BLaER1 (cell line): ENCODE measurements around the gene SPATS2L.

Source experiments
- H3K27ac ChIP-seq: shearing (Covaris generic); formaldehyde crosslinking; 2 replicates; pipeline ENCODE4 v1.8.1; 2022
- H3K27me3 ChIP-seq: shearing (Covaris generic); formaldehyde crosslinking; 2 replicates; pipeline ENCODE4 v1.8.1; 2022
- H3K36me3 ChIP-seq: shearing (Covaris generic); formaldehyde crosslinking; 2 replicates; pipeline ENCODE4 v1.8.1; 2022
- H3K4me1 ChIP-seq: shearing (Covaris generic); formaldehyde crosslinking; 2 replicates; pipeline ENCODE4 v1.8.1; 2022
- H3K4me2 ChIP-seq: shearing (Covaris generic); formaldehyde crosslinking; 2 replicates; pipeline ENCODE4 v1.8.1; 2022
- H3K4me3 ChIP-seq: shearing (Covaris generic); formaldehyde crosslinking; 2 replicates; pipeline ENCODE4 v1.8.1; 2022
- H3K9ac ChIP-seq: shearing (Covaris generic); formaldehyde crosslinking; 2 replicates; pipeline ENCODE4 v1.8.1; 2022
- H3K9me3 ChIP-seq: shearing (Covaris generic); formaldehyde crosslinking; 2 replicates; pipeline ENCODE4 v1.8.1; 2022
- H4K20me1 ChIP-seq: shearing (Covaris generic); formaldehyde crosslinking; 2 replicates; pipeline ENCODE4 v1.8.1; 2022
- Cebpa-rat ChIP-seq: shearing (Covaris generic); IDR thresholded peaks from 2 replicates; pipeline ENCODE4 v1.8.1; 2022

Gene SPATS2L

DNA sequence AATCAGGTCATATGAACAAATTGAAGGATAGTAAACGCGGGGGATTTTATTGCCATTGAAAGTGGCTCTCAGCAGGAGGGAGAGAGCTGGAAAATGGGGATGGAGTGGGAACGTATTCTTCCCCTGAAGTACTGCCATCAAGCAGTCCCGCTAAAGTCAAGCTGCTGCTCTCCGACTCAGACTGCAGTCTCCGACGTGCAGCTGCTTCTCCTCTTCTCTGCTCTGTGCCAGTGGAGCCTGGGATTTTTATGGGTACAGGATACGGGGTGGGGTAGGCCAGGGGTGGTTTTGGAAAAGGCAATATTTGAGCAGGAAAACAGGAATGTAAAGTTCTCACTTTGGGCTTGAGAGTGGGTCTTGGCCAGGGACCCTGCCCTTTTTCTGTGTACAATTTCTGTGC, 170.3 kb downstream of the SPATS2L start:
- H4K20me1 ChIP-seq = no peaks in the 10 kb centered on the region
- no peaks in the 10 kb centered on the region for H3K4me1 ChIP-seq
- H3K4me3 ChIP-seq = no peak overlapping the region
- peaks cover 53% of the 10 kb centered on the region for H3K36me3 ChIP-seq
- H3K4me2 ChIP-seq = no peak overlapping the region
- no peak overlapping the region for H3K27ac ChIP-seq
- no peak for TF ChIP-seq Cebpa-rat
- no peaks in the 10 kb centered on the region for H3K27me3 ChIP-seq
- H3K9me3 ChIP-seq = no peaks in the 10 kb centered on the region
- H3K9ac ChIP-seq = no peak overlapping the region

GRCh38 chr2:200477667-200478131, 171.2 kb downstream of the SPATS2L start:
- Histone ChIP-seq H3K27ac (no peak overlapping the region), H3K36me3 (peaks cover 52% of the 10 kb centered on the region), H3K4me3 (no peak overlapping the region), H3K4me1 (no peaks in the 10 kb centered on the region), H4K20me1 (no peaks in the 10 kb centered on the region), H3K27me3 (no peaks in the 10 kb centered on the region), H3K4me2 (no peak overlapping the region), H3K9me3 (no peaks in the 10 kb centered on the region), H3K9ac (no peak overlapping the region)
- no peak for TF ChIP-seq Cebpa-rat

DNA sequence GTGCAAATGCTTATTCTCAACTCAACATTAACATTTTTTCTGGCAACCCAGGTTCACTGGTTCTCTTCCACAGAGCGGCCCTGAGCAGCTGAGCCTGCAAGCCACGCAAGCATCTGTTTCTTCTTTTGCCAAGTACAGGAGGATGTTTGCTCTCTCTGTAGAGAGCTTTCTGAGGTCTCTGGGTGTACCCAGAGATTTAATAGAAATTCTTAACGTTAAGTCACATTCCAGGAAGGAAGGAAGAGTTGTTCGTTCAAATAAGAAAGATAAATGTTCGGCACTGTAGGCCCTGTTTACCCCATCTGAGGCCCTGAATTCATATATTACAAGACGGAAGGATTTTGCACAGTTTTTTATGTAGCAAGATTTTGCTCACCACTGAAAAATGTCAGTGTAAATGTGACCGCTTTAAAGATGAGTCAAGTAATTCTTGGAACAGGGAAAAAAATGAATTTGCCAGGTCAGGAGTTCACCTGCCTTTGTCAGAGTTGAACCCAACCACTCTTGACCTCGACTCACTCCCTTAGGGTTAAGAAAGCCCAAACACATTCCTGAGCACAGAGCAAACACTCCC, 173.3 kb downstream of the SPATS2L start:
- H3K4me3 ChIP-seq = no peak overlapping the region
- H3K27me3 ChIP-seq = no peaks in the 10 kb centered on the region
- no peak for TF ChIP-seq Cebpa-rat
- 0 out of 2 replicates have a peak, but pooled peaks cover 7% of the 10 kb centered on the region for H3K4me1 ChIP-seq
- H3K4me2 ChIP-seq = no peak overlapping the region
- no peak overlapping the region for H3K9ac ChIP-seq
- H3K9me3 ChIP-seq = no peaks in the 10 kb centered on the region
- no peak overlapping the region for H3K27ac ChIP-seq
- peaks cover 38% of the 10 kb centered on the region for H3K36me3 ChIP-seq
- no peaks in the 10 kb centered on the region for H4K20me1 ChIP-seq

- Histone ChIP-seq H3K9ac (no peak overlapping the region), H3K36me3 (peaks cover 22% of the 10 kb centered on the region), H3K9me3 (no peaks in the 10 kb centered on the region), H3K27me3 (no peaks in the 10 kb centered on the region), H4K20me1 (no peaks in the 10 kb centered on the region), H3K27ac (no peak overlapping the region), H3K4me3 (no peak overlapping the region), H3K4me2 (no peak overlapping the region), H3K4me1 (0 out of 2 replicates have a peak, but pooled peaks cover 17% of the 10 kb centered on the region)
- TF ChIP-seq Cebpa-rat = no peak
Measured at GRCh38 chr2:200482194-200482593, 175.7 kb downstream of the SPATS2L start.

DNA sequence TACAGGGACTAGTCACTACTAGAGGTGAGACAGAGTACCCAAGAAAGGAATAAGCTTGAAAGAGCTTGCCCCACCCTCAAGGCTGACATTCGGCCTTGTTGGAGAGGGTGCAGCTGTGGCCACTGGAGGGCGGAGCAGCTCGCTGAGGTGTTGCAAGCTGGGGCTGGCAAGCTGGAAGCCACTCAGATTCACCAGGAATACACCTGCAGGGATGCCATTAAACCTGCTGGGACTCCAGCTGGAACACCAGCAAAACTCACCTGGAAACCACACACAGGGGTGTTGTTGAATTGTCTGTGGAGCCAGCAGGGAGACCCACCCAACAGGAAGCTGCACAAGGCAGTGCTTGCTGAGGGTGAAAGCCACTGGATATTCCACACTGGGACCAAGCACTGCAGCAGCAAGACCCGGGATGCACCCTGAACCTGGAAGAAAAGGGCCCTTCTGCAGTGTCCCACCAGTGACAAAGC, 177.3 kb downstream of the SPATS2L start:
- Histone ChIP-seq H3K27me3 (no peaks in the 10 kb centered on the region), H3K4me1 (0 out of 2 replicates have a peak, but pooled peaks cover 17% of the 10 kb centered on the region), H3K9me3 (no peaks in the 10 kb centered on the region), H3K36me3 (peaks cover 11% of the 10 kb centered on the region), H3K27ac (no peak overlapping the region), H4K20me1 (no peaks in the 10 kb centered on the region), H3K4me2 (no peak overlapping the region), H3K4me3 (no peak overlapping the region), H3K9ac (no peak overlapping the region)
- TF ChIP-seq Cebpa-rat = no peak

DNA sequence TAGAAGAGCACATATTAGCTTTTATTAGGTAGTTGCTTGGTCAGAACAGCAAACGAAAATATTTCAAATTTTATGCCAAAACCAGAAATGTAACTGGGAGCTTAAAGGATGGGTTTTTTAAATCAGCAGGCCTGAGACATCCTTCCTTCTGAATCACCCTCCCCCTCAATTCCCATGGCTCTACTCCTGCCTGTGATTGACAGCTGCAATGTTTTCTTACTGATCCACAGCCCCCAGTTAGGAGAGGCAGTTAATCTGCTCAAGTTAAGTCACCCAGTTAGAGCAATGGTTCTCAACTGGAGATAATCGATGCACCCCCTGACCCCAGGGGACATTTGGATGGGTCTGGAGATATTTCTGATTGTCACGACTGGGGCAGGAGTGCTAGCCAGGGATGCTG, 178.4 kb downstream of the SPATS2L start:
- Histone ChIP-seq H3K4me2 (no peak overlapping the region), H4K20me1 (no peaks in the 10 kb centered on the region), H3K27ac (no peak overlapping the region), H3K36me3 (peaks cover 6% of the 10 kb centered on the region), H3K4me3 (no peak overlapping the region), H3K9ac (no peak overlapping the region), H3K4me1 (0 out of 2 replicates have a peak, but pooled peaks cover 17% of the 10 kb centered on the region), H3K27me3 (no peaks in the 10 kb centered on the region), H3K9me3 (no peaks in the 10 kb centered on the region)
- no peak for TF ChIP-seq Cebpa-rat

- no peaks in the 10 kb centered on the region for H3K9me3 ChIP-seq
- H3K27me3 ChIP-seq = no peaks in the 10 kb centered on the region
- H3K4me3 ChIP-seq = no peak overlapping the region
- H3K4me1 ChIP-seq = 0 out of 2 replicates have a peak, but pooled peaks cover 17% of the 10 kb centered on the region
- no peak overlapping the region for H3K4me2 ChIP-seq
- H4K20me1 ChIP-seq = no peaks in the 10 kb centered on the region
- TF ChIP-seq Cebpa-rat = no peak
- no peak overlapping the region for H3K9ac ChIP-seq
- peaks cover 22% of the 10 kb centered on the region for H3K36me3 ChIP-seq
- no peak overlapping the region for H3K27ac ChIP-seq
Measured at GRCh38 chr2:200486529-200486928, 180.0 kb downstream of the SPATS2L start.

DNA sequence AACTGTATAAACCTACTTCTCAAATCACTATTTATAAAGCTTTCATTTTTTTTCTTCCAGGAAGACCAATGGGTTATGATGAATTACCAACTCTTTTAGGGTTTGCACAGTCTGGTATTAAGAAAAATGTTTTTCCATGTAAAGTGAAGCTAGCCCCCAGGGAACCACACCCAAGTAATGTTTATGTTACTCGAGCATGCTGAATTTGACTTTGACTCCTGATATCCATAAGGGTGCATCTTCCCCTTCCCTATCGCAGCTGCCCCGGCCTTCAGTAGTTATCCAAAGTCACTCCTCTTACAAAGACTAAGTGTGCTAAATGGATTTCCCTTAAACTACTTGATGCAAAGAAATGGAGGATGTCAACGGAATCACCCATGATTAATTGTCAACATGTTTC, 181.7 kb downstream of the SPATS2L start:
- Histone ChIP-seq H3K9ac (no peak overlapping the region), H4K20me1 (no peaks in the 10 kb centered on the region), H3K27me3 (no peaks in the 10 kb centered on the region), H3K27ac (no peak overlapping the region), H3K4me2 (no peak overlapping the region), H3K36me3 (peaks cover 39% of the 10 kb centered on the region), H3K9me3 (no peaks in the 10 kb centered on the region), H3K4me1 (0 out of 2 replicates have a peak, but pooled peaks cover 17% of the 10 kb centered on the region), H3K4me3 (no peak overlapping the region)
- no peak for TF ChIP-seq Cebpa-rat

DNA sequence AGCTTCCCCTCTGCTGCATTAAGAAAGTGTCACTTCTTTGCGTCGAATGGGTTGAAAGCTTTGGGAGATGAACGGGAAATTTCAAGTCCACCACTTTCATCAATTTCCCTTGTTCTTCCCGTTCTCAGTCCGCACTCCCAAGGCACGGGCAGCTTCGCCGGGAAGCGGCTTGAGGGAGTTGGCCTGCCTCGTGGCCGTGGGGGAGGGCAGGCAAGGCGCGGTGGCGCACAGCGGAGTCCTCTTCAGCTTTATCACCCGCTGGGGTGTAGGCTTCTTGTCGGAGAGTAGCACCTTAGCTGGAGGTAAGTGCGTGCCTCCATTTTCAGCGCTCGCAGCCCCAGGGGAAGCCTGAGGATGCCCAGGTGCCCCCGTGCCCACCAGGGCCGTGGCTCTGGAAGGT, 183.5 kb downstream of the SPATS2L start:
- Histone ChIP-seq H3K4me3 (no peak overlapping the region), H3K4me1 (0 out of 2 replicates have a peak, but pooled peaks cover 10% of the 10 kb centered on the region), H3K27ac (no peak overlapping the region), H4K20me1 (no peaks in the 10 kb centered on the region), H3K36me3 (peaks cover 49% of the 10 kb centered on the region), H3K4me2 (no peak overlapping the region), H3K9ac (no peak overlapping the region), H3K9me3 (no peaks in the 10 kb centered on the region), H3K27me3 (no peaks in the 10 kb centered on the region)
- no peak for TF ChIP-seq Cebpa-rat

- no peak for TF ChIP-seq Cebpa-rat
- Histone ChIP-seq H3K27ac (no peak overlapping the region), H3K4me2 (no peak overlapping the region), H3K4me3 (no peak overlapping the region), H3K4me1 (no peaks in the 10 kb centered on the region), H3K9me3 (no peaks in the 10 kb centered on the region), H3K9ac (no peak overlapping the region), H4K20me1 (no peaks in the 10 kb centered on the region), H3K27me3 (no peaks in the 10 kb centered on the region), H3K36me3 (peaks cover 63% of the 10 kb centered on the region)
Measured at GRCh38 chr2:200492656-200493055, 186.2 kb downstream of the SPATS2L start.

GRCh38 chr2:200494048-200494447, 187.6 kb downstream of the SPATS2L start:
- H3K4me2 ChIP-seq = no peak overlapping the region
- H3K36me3 ChIP-seq = peaks cover 73% of the 10 kb centered on the region
- no peaks in the 10 kb centered on the region for H3K9me3 ChIP-seq
- H3K4me3 ChIP-seq = no peak overlapping the region
- H3K27ac ChIP-seq = no peak overlapping the region
- no peak overlapping the region for H3K9ac ChIP-seq
- H3K27me3 ChIP-seq = no peaks in the 10 kb centered on the region
- H4K20me1 ChIP-seq = no peaks in the 10 kb centered on the region
- TF ChIP-seq Cebpa-rat = no peak; the same call in 1 of the 2 replicates
- H3K4me1 ChIP-seq = no peaks in the 10 kb centered on the region
